Measurements from ENCODE around the gene ERG.

The ERG gene

GRCh38 chr21:38472412-38473108 lies 25.7 kb downstream of the ERG start:
- DNase-seq: no peak

GRCh38 chr21:38471766-38472165 lies 26.5 kb downstream of the ERG start:
- DNase-seq: no peak

GRCh38 chr21:38470755-38471154 lies 27.5 kb downstream of the ERG start:
- no peak for DNase-seq

- DNase-seq: no peak
Measured at GRCh38 chr21:38469642-38470041, 28.6 kb downstream of the ERG start.

DNA sequence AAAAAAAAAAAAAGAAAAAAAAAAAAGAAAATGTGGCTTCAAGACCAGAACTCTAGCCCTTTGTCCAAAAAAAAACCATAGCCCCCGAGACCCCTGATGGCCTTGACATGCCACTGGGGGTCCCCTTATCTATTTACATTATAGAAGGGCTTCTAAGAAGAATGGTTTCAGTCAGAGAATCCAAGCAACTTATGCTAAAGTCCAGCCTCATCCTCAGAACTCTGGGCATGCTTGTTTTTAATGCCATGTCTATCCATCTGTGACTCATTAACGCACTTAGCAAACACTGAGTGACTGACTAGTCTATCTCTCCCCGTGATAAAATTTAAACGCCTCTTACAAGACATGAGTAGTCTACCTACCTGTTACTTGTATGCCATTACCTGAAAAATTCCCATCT lies 29.3 kb downstream of the ERG start:
- DNase-seq: no peak

- DNase-seq: no peak
Measured at GRCh38 chr21:38467911-38468310, 30.4 kb downstream of the ERG start.

DNA sequence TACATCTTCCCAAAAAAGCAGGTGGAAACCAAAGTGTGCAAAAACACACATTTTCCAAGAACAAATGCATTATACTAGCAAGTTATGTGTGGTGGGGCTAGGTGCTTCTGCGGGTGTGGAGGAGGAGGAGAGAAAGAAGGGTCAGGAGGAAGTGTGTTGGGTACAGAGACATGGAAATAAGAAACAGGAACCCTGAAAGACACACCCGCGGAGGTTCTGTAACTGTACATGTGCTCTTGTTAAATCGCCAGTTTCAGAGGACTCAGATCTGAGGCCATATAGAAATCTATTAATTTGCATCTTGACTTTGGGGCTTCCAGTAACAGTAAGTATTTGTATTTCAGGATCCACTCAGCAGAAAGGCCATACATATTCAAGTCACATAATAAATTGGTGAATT lies 30.9 kb downstream of the ERG start:
- DNase-seq: no peak

GRCh38 chr21:38460171-38460742 lies 38.0 kb downstream of the ERG start:
- DNase-seq: no peak

- DNase-seq: no peak
Measured at GRCh38 chr21:38459490-38459889, 38.8 kb downstream of the ERG start.

- DNase-seq: no peak
Measured at GRCh38 chr21:38455403-38455802, 42.9 kb downstream of the ERG start.

GRCh38 chr21:38454702-38455101 lies 43.6 kb downstream of the ERG start:
- no peak for DNase-seq

- DNase-seq: no peak
Measured at GRCh38 chr21:38454161-38454560, 44.1 kb downstream of the ERG start.

DNA sequence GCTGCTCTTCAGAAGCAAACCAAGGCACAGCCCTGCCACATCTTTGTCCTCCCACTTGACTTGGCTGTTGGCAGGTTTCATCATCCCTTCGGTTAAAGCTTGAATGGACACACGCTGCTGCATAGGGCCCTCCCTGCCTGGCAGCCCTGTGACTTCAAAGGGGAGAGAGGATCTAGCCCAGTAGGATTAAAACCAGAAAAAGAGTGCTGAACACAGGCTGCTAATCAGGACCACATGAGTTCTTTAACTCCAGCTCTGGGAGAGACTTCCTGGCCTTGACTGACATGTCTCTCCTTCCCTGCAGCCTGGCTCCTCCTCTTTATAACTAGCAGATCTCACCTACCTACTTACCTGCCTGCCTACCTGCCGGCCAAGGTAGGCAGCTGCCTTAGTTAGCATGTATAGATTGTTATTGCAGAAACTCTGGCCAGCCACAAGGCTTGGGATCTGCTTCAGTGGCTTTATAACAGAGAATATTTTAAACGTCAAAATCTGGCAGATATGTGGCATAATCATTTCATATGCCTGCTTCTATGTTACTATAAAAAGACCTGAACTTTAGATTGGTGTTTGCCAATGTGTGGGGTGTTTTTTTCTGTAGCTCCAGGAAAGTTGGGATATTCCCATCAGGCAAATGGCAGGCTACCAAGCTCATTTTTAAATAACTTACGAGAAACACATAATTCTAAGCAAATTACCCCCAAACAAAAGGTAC lies 49.4 kb downstream of the ERG start:
- no peak for DNase-seq

- DNase-seq: no peak
Measured at GRCh38 chr21:38447611-38448010, 50.7 kb downstream of the ERG start.

GRCh38 chr21:38444691-38445090 lies 53.6 kb downstream of the ERG start:
- no peak for DNase-seq

GRCh38 chr21:38443110-38443509 lies 55.2 kb downstream of the ERG start:
- DNase-seq: no peak

DNA sequence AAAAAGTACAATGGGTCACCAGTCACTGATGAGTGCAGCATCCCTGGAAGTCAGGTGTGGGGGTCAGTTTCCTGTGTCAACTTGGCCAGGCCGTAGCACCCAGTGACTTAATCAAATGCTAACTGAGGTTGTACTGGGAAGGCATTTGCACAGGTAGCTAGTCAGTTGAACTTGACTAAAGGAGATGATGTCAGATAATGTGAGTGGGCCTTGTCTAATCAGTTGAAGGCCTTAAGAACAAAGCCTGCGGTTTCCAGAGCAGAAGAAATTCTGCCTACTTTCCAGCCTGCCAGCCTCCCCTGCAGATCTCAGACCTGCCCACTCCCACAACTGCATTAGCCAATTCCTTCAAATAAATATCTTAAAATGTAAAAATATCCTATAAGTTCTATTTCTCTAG lies 57.1 kb downstream of the ERG start:
- DNase-seq: no peak

- DNase-seq: no peak
Measured at GRCh38 chr21:38440746-38441145, 57.5 kb downstream of the ERG start.

DNA sequence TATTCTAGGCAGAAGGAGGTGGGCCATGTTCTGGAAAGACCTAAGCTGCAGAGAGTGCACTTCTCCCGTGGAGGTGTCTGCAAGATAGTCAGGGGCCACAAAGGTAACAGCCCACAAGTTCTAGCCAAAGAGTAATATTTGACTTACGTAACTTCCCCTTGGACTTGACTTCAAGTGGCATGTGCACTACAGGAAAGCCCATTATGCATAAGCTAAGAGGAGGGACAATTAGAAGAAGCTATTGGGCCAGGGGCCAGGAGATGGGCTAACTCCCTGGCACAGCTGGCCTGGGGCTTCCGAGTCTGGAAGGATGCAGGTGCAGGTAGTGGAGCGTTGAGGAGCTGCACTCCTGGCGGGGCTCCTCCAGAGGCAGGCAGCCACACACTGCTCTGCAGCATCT lies 58.3 kb downstream of the ERG start:
- no peak for DNase-seq

GRCh38 chr21:38439426-38439825 lies 58.9 kb downstream of the ERG start:
- DNase-seq: no peak

GRCh38 chr21:38438462-38438893 lies 59.8 kb downstream of the ERG start:
- no peak for DNase-seq

- DNase-seq: no peak
Measured at GRCh38 chr21:38436341-38436740, 61.9 kb downstream of the ERG start.

DNA sequence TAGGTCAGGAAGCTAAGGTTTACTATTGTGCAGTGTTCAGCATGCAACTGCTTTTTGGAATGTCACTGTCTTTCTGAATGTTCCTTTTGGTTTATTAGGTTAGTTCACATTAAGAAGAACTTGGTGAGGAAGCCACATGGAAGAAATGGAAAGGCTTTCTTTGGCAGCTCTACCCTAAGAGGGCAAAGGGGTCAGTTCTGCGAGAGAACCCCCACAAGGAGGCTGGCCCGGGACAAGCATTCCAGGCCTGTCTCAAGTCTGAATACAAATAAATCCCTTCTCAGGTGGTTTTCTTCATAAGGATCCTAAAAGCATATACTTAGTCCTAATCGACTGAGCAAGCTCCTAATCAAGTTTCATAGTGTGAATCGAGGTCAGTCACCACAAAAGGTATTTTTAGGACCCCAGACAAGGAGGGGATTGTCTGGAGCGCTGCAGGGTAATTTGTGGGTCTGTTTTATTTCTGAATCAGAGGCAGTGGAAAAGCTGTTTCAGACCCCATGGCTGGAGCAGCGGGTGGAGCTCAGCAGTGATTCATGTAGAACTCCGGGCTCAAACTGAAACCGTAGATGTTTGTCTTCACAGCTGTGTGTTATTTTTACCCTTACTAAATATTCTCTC lies 63.3 kb downstream of the ERG start:
- no peak for DNase-seq

DNA sequence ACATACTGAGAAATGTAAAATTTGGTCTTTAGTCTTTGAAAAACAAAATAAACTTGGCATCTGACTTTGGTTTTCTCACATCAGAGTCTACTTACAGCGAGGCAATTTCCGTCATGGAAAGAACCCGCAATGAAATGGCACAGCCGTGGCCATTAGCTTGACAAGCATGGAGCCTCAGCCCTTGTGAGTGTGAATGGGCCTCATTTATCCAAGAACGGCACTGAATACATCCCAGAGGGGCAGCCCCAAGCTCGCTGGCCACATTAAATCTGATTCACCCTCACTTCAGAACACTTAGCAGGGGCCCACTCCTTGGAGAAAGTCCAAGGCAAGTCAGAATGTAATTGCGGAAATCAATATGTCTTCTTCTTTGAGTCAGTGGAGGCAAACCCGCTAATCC lies 64.8 kb downstream of the ERG start:
- DNase-seq: no peak
